Measurements from ENCODE around the gene GLCE.
"Not testable (repeated sequence)": the region's sequence is repeated elsewhere in the genome, so short reads cannot be mapped to it uniquely, and the experiment has no call there.

The GLCE gene

GRCh38 chr15:69161079-69161877 lies 843 bp downstream of the GLCE start:
- no peak for DNase-seq

GRCh38 chr15:69161878-69162213 lies 1.4 kb downstream of the GLCE start:
- DNase-seq, result no peak

GRCh38 chr15:69163141-69163669 lies 2.8 kb downstream of the GLCE start:
- DNase-seq, result no peak

- DNase-seq, result no peak
Measured at GRCh38 chr15:69164807-69165636, 4.6 kb downstream of the GLCE start.

DNA sequence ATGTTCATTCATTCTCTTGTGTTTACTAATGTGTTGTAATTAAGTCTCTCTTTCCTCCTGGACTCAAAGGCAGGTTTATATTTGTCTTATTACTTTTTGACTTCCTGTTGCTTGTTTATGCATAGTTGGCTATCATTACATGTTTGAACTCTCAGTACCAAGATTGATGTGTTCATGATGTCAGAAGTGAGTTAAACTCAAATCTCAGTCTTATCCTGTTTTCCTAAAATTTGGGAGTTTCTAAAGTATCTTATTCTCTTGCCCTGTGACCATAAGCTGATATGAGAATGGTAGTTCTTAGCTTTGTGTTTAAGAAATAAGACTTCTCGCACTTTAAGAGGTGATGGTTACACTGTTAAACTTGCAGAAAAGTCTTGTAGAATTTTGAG lies 5.2 kb downstream of the GLCE start:
- DNase-seq, result no peak

GRCh38 chr15:69167218-69167846 lies 6.9 kb downstream of the GLCE start:
- no peak for DNase-seq

GRCh38 chr15:69168361-69168760 lies 7.9 kb downstream of the GLCE start:
- DNase-seq, result not testable (repeated sequence)

DNA sequence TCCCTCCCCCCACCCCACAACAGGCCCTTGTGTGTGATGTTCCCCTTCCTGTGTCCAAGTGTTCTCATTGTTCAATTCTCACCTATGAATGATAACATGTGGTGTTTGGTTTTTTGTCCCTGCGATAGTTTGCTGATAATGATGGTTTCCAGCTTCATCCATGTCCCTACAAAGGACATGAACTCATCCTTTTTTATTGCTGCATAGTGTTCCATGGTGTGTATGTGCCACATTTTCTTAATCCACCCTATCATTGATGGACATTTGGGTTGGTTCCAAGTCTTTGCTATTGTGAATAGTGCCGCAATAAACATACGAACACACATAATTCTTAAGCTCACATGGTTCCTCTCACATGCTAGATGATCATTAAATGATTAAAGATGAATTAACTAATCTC lies 9.1 kb downstream of the GLCE start:
- not testable (repeated sequence) for DNase-seq

DNA sequence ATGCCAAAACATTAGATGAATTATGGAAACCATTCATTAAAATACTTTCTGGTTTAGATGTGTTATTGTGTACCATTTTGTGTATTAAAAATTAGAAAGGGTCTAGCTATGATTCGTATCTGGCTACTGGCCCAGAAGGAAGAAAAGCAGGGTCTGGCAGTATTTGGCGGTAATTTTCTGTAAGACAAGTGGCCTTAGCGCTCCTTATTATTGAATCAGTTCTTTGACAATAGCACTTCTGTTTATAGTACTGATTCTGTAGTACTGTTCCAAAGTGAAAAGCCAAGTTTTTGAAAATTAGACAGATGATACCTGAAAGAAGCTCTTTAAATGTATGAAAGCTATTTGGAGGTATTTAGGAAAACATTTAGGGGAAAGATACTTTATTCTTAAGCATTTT lies 10.2 kb downstream of the GLCE start:
- no peak for DNase-seq

DNA sequence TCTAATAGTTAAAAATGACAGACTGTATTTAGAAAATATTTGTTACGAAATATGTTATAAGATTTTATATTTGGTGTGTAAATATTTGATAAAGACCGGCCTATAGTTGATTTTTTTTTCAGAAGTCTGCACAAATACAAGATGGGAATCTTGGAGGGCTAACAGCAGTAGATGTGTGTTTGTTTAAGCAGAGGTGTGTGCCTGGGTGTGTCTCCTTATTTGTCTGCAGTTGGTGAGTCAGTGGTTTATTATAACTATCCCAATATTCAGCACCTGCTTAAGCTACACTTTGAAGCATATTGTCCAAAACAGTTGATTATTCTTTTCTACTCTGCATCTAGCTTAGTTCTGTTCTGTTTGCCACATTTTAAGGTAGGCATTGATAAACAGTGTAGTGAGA lies 12.4 kb downstream of the GLCE start:
- no peak for DNase-seq

GRCh38 chr15:69175536-69175935 lies 15.1 kb downstream of the GLCE start:
- DNase-seq, result no peak

- no peak for DNase-seq
Measured at GRCh38 chr15:69181424-69181823, 21.0 kb downstream of the GLCE start.

- no peak for DNase-seq
Measured at GRCh38 chr15:69185216-69185615, 24.8 kb downstream of the GLCE start.

- DNase-seq, result no peak
Measured at GRCh38 chr15:69185706-69186105, 25.3 kb downstream of the GLCE start.

DNA sequence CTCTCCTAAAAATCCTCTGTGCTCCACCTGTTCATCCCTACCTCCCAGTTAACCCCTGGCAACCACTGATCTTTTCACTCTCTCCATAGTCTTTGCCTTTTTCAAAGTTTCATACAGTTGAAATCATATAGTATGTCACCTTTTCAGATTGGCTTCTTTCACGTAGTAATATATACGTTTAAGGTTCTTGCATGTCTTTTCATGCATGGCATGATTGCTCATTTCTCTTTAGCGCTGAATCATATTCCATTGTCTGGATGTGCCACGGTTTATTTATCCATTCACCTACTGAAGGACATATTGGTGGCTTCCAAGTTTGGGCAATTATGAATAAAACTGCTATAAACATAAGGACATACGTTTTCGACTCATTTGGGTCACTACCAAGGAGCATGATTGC lies 28.7 kb downstream of the GLCE start:
- no peak for DNase-seq

DNA sequence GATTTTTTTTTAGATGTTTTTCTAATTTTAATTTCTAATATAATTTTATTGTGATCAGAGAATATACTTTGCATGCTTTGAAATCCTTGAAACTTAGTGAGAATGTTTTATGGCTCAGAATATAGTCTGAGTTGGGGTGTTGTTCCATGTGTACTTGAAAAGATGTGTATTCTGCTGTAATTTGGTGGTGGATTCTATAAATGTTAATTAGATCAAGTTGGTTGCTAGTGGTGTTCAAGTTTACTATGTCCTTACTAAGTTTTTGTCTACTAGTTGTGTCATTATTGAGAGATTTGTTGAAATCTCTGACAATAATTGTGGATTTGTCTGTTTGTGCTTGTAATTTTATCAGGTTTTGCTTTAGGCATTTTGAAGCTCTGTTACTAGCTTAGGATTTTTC lies 29.7 kb downstream of the GLCE start:
- no peak for DNase-seq

- no peak for DNase-seq
Measured at GRCh38 chr15:69190504-69190903, 30.1 kb downstream of the GLCE start.

GRCh38 chr15:69194025-69194827 lies 33.8 kb downstream of the GLCE start:
- no peak for DNase-seq

DNA sequence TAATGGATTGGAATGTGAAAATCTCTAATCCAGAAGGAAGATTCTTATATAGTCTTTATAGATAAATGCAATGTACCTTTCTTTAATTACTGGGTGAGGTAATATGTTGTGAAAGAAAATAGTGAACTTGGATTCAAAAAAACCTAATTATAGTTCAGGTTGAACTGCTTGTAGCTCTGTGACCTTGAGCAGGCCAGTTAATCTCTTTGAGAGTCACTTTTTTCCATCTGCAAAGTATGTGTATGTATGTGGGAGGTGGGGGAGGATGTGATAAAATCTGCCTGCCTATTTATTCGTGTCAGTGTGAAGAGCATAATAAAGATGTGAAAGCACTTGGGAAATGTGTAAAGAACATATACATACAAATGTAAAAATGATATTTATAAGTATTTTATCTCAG lies 34.4 kb downstream of the GLCE start:
- no peak for DNase-seq

DNA sequence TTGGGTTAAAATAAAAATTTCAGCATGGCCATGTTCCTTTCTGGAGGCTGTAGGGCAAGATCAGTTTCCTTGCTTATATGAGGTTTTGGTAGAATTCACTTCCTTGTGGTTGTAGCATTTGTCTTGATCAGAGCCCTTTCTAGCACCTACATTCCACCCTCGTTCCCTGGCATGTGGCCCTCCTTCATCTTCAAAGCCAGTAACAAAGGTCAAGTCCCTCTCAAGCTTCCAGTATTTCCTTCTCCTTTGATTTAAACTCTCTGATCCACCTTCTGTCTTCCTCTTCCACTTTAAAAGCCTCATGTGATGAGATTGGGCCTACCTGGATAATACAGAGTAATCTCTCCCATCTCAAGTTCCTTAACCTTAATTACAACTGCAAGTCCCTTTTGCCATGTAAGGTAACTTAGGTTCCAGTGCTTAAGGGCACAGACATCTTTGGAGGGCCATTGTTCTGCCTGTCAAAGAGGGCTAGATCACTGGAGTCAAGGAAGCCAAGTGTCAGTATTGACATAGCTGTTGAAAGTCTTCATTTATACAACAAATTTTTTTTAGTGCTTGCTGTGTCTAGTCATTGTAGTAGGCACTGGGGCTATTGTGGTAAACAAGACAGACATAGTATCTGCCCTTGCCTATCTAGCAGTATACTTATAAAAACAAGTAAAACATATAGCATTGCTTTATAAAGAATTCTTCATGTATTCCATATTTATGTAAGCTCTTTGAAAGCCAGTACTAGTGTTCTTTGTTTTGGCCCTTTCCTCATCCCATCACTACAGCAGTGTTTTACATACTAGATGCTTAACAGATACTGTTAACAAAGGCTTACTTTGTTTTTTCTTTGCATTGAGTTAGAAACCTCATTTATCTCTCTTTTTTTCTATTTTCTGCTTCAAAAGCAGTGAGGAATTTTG lies 40.7 kb downstream of the GLCE start:
- DNase-seq, result no peak

- no peak for DNase-seq
Measured at GRCh38 chr15:69206079-69206478, 45.6 kb downstream of the GLCE start.

- no peak for DNase-seq
Measured at GRCh38 chr15:69209661-69210060, 49.2 kb downstream of the GLCE start.

All from stimulated activated naive CD4-positive, alpha-beta T cell treated with Interleukin-2 at 50 U/mL for 16 hours (primary cell).